GM21381 (cell line): ENCODE measurements around the gene SPATA7.

Source experiments
- ATAC-seq: cut with Tn5 transposase; IDR thresholded peaks from one replicate; pipeline ENCODE4 v1.9.1; 2021; ENCODE audit warnings: mild to moderate bottlenecking, moderate library complexity; ENCODE audit not compliant: unreplicated experiment

SPATA7 gene

GRCh38 chr14:88479574-88479987, 94.1 kb downstream of the SPATA7 start:
- ATAC-seq: no peak

GRCh38 chr14:88481059-88481458, 95.6 kb downstream of the SPATA7 start:
- ATAC-seq: no peak

- no peak for ATAC-seq
Observed at GRCh38 chr14:88481794-88482193, 96.3 kb downstream of the SPATA7 start.

- ATAC-seq: no peak
Observed at GRCh38 chr14:88482524-88482923, 97.1 kb downstream of the SPATA7 start.
